ENCODE data around the gene CDH13. TPM values are rescaled to one million over a fixed set of nuclear protein-coding genes. Genes with fewer than 3 reads are reported as not detected.

Gene CDH13
- 102 and 104 TPM in 2 replicates for total RNA-seq

DNA sequence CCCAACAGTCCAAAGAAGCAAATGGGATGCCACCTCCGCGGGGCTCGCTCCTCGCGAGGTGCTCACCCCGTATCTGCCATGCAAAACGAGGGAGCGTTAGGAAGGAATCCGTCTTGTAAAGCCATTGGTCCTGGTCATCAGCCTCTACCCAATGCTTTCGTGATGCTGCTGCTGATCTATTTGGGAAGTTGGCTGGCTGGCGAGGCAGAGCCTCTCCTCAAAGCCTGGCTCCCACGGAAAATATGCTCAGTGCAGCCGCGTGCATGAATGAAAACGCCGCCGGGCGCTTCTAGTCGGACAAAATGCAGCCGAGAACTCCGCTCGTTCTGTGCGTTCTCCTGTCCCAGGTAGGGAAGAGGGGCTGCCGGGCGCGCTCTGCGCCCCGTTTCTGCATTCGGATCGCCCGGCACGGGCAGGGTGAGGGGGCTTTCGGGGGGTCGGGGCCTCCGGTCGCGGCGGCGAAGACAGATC lies at the start of gene CDH13:
Gene CDH13, plus strand, starts transcription at position 179 of the 471 bp plus-strand sequence.
- DNase-seq (ENCODE audit: insufficient read length, low spot score, missing footprints), result peak; percentile 87

GRCh38 chr16:82580298-82580890 lies 46.4 kb upstream of the CDH13 start:
- H3K4me3 ChIP-seq (ENCODE audit: insufficient read depth, low read length), result no peak overlapping the region
- TF ChIP-seq CTCF (IDR thresholded peaks at IDR 0.05; ENCODE audit: extremely low read depth, low read depth, low read length), result peak; percentile 45
- no peak overlapping the region for H2AFZ ChIP-seq (ENCODE audit: low read length)
- H3K79me2 ChIP-seq (ENCODE audit: insufficient read depth, low read length), result no peaks in the 10 kb centered on the region
- no peaks in the 10 kb centered on the region for H3K27me3 ChIP-seq (ENCODE audit: insufficient read depth, low read length)
- no peak overlapping the region for H3K27ac ChIP-seq (ENCODE audit: low read depth, low read length)
- H3K9me3 ChIP-seq (ENCODE audit: low read depth, low read length), result no peaks in the 10 kb centered on the region
- no peaks in the 10 kb centered on the region for H4K20me1 ChIP-seq (ENCODE audit: insufficient read depth, low read length)
- H3K36me3 ChIP-seq (ENCODE audit: insufficient read depth, low read length), result no peaks in the 10 kb centered on the region
- H3K4me2 ChIP-seq (ENCODE audit: insufficient read depth, low read length), result no peak overlapping the region
- peaks cover 9% of the 10 kb centered on the region for H3K4me1 ChIP-seq (ENCODE audit: insufficient read depth, low read length)
- DNase-seq (ENCODE audit: insufficient read length, low spot score, missing footprints), result peak; percentile 32

More for the DNA sequence above, at the start of gene CDH13:
- H4K20me1 ChIP-seq (ENCODE audit: insufficient read depth, low read length), result no peaks in the 10 kb centered on the region
- peaks cover 22% of the 10 kb centered on the region for H3K79me2 ChIP-seq (ENCODE audit: insufficient read depth, low read length)
- peak within 1 kb of the TSS; percentile 85 for H2AFZ ChIP-seq (ENCODE audit: low read length)
- peaks cover 24% of the 10 kb centered on the region for H3K27me3 ChIP-seq (ENCODE audit: insufficient read depth, low read length)
- peak within 1 kb of the TSS; percentile 81 for H3K27ac ChIP-seq (ENCODE audit: low read depth, low read length)
- no peaks in the 10 kb centered on the region for H3K36me3 ChIP-seq (ENCODE audit: insufficient read depth, low read length)
- TF ChIP-seq CTCF (IDR thresholded peaks at IDR 0.05; ENCODE audit: extremely low read depth, low read depth, low read length), result no peak
- H3K4me1 ChIP-seq (ENCODE audit: insufficient read depth, low read length), result peaks cover 37% of the 10 kb centered on the region
- no peaks in the 10 kb centered on the region for H3K9me3 ChIP-seq (ENCODE audit: low read depth, low read length)
- H3K4me3 ChIP-seq (ENCODE audit: insufficient read depth, low read length), result peak within 1 kb of the TSS; percentile 80
- peak within 1 kb of the TSS; percentile 88 for H3K4me2 ChIP-seq (ENCODE audit: insufficient read depth, low read length)

DNA sequence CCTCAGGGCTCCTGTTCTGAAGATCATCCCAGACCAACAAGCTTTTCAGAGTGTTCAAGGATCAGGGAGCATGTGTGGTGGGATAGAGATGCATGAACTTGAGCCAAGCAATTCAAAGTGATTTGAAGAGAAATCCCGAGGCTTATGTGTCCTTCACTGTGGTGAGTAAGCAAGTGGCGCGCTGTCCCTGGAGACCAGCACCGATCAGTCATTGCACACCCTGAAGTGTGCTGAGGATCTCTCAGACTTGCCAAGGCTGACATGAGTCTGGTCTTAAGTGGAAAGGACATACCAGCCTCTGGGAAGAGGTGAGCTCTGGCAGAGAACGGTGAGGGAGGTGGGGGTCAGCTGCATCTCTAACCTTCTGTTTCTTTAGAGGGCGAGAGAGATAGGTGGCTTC lies 43.8 kb upstream of the CDH13 start:
- no peaks in the 10 kb centered on the region for H3K9me3 ChIP-seq (ENCODE audit: low read depth, low read length)
- no peak overlapping the region for H2AFZ ChIP-seq (ENCODE audit: low read length)
- no peaks in the 10 kb centered on the region for H3K79me2 ChIP-seq (ENCODE audit: insufficient read depth, low read length)
- no peak overlapping the region for H3K27ac ChIP-seq (ENCODE audit: low read depth, low read length)
- H3K36me3 ChIP-seq (ENCODE audit: insufficient read depth, low read length), result no peaks in the 10 kb centered on the region
- H3K4me3 ChIP-seq (ENCODE audit: insufficient read depth, low read length), result no peak overlapping the region
- no peak for DNase-seq (ENCODE audit: insufficient read length, low spot score, missing footprints)
- H4K20me1 ChIP-seq (ENCODE audit: insufficient read depth, low read length), result no peaks in the 10 kb centered on the region
- H3K27me3 ChIP-seq (ENCODE audit: insufficient read depth, low read length), result no peaks in the 10 kb centered on the region
- TF ChIP-seq CTCF (IDR thresholded peaks at IDR 0.05; ENCODE audit: extremely low read depth, low read depth, low read length), result no peak
- no peak overlapping the region for H3K4me2 ChIP-seq (ENCODE audit: insufficient read depth, low read length)
- peaks cover 11% of the 10 kb centered on the region for H3K4me1 ChIP-seq (ENCODE audit: insufficient read depth, low read length)

DNA sequence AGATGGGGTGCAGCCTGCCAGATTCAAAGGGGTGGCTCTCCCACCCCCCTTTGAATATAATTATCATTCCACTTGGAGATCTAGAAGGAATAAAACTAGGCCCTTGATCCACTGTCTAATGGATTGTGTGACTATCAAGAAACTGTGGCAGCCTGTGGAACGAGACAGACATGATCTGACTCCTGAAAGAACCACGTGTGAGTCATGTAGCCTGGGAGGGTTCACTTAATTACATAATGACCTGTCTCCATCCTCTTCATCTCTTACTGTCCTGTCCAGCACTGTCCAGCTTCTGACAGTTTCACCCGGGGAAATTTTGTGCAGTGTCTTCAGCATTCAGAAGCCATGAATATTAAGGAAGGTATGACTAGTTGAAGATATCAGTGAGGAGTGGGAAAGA lies 43.3 kb upstream of the CDH13 start:
- Histone ChIP-seq H3K27ac (ENCODE audit: low read depth, low read length) (no peak overlapping the region), H3K9me3 (ENCODE audit: low read depth, low read length) (no peaks in the 10 kb centered on the region)
- no peak for DNase-seq (ENCODE audit: insufficient read length, low spot score, missing footprints)

More for the DNA sequence above, 43.3 kb upstream of the CDH13 start:
- H3K4me1 ChIP-seq (ENCODE audit: insufficient read depth, low read length), result peaks cover 11% of the 10 kb centered on the region
- H2AFZ ChIP-seq (ENCODE audit: low read length), result no peak overlapping the region
- H3K79me2 ChIP-seq (ENCODE audit: insufficient read depth, low read length), result no peaks in the 10 kb centered on the region
- no peaks in the 10 kb centered on the region for H4K20me1 ChIP-seq (ENCODE audit: insufficient read depth, low read length)
- H3K36me3 ChIP-seq (ENCODE audit: insufficient read depth, low read length), result no peaks in the 10 kb centered on the region
- H3K27me3 ChIP-seq (ENCODE audit: insufficient read depth, low read length), result no peaks in the 10 kb centered on the region
- no peak overlapping the region for H3K4me3 ChIP-seq (ENCODE audit: insufficient read depth, low read length)
- no peak for TF ChIP-seq CTCF (IDR thresholded peaks at IDR 0.05; ENCODE audit: extremely low read depth, low read depth, low read length)
- H3K4me2 ChIP-seq (ENCODE audit: insufficient read depth, low read length), result no peak overlapping the region
